K562 (cell line): ENCODE data around the gene PRKAA1. TPM values are rescaled to one million over a fixed set of nuclear protein-coding genes. Genes with fewer than 3 reads are reported as not detected.

ENCODE experiments used
- CBX3 ChIP-seq, 2 experiments: IDR thresholded peaks; 1 replicate in 1 of 2; 2 replicates in 1 of 2; pipeline ENCODE4 v1.6.1; 2012; ENCODE audit warnings: inconsistent platforms in 2 of 2, low read length in 2 of 2, borderline replicate concordance in 1 of 2, control low read depth in 1 of 2
- MCM7 ChIP-seq, 2 experiments: fragments of 450-650 bp; IDR thresholded peaks; 2 replicates each; pipeline ENCODE4 v1.6.1; 2016 to 2018
- NFIC ChIP-seq: fragments of 450-650 bp; IDR thresholded peaks from 2 replicates; pipeline ENCODE4 v1.6.1; 2017; ENCODE audit warnings: mild to moderate bottlenecking, inconsistent platforms
- PML ChIP-seq: IDR thresholded peaks from 2 replicates; pipeline ENCODE4 v1.6.1; 2012; ENCODE audit warnings: low read length, inconsistent platforms
- SAP30 ChIP-seq: fragments of 200-600 bp; sonication (generic); IDR thresholded peaks from 2 replicates; pipeline ENCODE4 v1.6.1; 2012; ENCODE audit warnings: borderline replicate concordance, low read depth, mild to moderate bottlenecking, moderate library complexity, low read length, control low read depth, inconsistent platforms; ENCODE audit not compliant: insufficient read depth, poor library complexity, severe bottlenecking
- SRSF7 ChIP-seq: fragments of 200-400 bp; formaldehyde crosslinking; optimal IDR thresholded peaks from 2 replicates; pipeline ENCODE3; 2017; ENCODE audit warnings: mild to moderate bottlenecking, low read depth, low read length
- THRAP3 ChIP-seq: fragments of 450-650 bp; IDR thresholded peaks from 2 replicates; pipeline ENCODE4 v1.6.1; 2016; ENCODE audit warnings: mild to moderate bottlenecking, inconsistent platforms, borderline replicate concordance
- ZNF699 ChIP-seq: fragments of 250-450 bp; sonication (Bioruptor Pico); IDR thresholded peaks from 2 replicates; pipeline ENCODE4 v1.8.0; 2021; ENCODE audit warnings: mild to moderate bottlenecking, moderate library complexity; ENCODE audit not compliant: insufficient replicate concordance
- ZNF785 ChIP-seq: fragments of 250-450 bp; sonication (Bioruptor Pico); IDR thresholded peaks from 2 replicates; pipeline ENCODE4 v1.4.0; 2020; ENCODE audit warnings: mild to moderate bottlenecking
- polyA plus RNA-seq, 8 experiments: library from polyadenylated mRNA; depleted of rRNA in 4 of 8; stranded (reverse) in 5 of 8; unstranded in 3 of 8; fragments of >200 nt; fragmentation: Nextera tagmentation in 2 of 8; fragmentation: Illumina TruSeq in 1 of 8; extraction: Ambion mirVana in 2 of 8; extraction: Trizol in 1 of 8; gene quantifications; 2 replicates each; pipeline versions ENCODE4 v1.2.1 to v1.2.3, GENCODE V29; 2011 to 2014; ENCODE audit warnings: inconsistent platforms in 1 of 8, missing spikeins in 1 of 8
- total RNA-seq, 7 experiments: library from RNA; depleted of rRNA in 6 of 7; stranded (reverse); fragments of >200 nt in 6 of 7; fragmentation: Illumina TruSeq in 2 of 7; extraction: Trizol in 2 of 7; gene quantifications; 2 replicates each; pipeline versions ENCODE4 v1.2.1 to v1.2.3, GENCODE V29; 2011 to 2021; ENCODE audit warnings: low replicate concordance in 1 of 7

The PRKAA1 gene
- total and polyA plus RNA-seq, 9 of the 15 experiments (the other 6 are each of a cell fraction or from before 2014, with no cell fraction given): 24.5 to 84.0 (median 51.4) TPM

DNA sequence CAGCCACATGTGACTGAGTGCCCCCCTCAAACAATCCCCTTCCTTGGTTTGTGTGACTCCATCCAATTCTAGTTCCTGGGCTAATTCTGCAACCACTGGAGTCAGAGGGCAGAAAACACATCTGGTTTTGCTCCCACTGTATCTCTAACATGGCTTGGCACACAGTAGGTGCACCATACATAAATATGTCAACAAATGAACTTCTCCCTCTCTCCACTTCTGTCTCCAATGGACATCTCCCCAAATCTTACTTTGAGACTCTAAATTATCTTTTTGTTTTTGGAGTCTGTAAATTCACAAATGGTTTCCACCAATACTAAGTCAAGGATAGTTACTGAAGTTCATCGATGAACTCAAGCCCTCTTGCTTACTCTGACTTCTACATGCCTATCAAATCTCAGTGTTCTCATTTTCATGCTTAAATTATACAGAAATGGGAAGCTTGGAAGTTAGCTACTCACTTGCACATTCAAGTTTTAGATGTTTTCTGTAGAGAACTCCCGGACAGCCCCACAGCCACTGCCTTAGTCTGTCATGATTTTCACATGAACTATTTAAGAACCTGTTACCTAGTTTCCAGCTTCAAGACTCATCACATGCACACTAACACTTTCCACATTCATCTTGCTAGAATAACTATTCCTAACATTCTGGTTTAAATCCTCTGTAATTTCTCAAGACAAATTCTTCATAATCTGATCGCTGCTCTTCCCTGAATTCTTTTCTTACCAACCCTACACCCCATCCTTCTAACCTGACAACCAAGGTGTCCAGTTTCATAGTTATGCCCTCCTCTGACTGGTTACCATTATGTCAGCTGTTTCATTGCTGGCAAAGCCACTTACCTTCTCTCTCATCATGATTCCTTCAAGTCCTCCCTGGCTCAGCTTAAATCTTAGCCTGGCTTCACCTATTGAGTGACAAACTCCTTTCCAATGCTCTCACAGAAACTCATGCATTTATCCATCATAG, 30.8 kb upstream of the PRKAA1 start (continued):
- TF ChIP-seq ZNF785 (no peak), THRAP3 (peak; percentile 47; the same call in 1 of the 2 replicates), ZNF699 (CRISPR knock-in tag) (no peak), MCM7 (IDR thresholded peaks at IDR 0.05) (no peak), SAP30 (no peak), PML (peak; percentile 59; the same call in 1 of the 2 replicates), NFIC (peak; percentile 23; the same call in 1 of the 2 replicates), SRSF7 (no peak), CBX3 (IDR thresholded peaks at IDR 0.05; ENCODE audit: borderline replicate concordance in 1 of 2, low read length in 2 of 2) (0 out of 3 replicates have a peak, but pooled peaks of 1 of the 2 experiments have one; percentile 19)
- TF ChIP-seq, all 486 proteins: peak for 50
